Body of pancreas (tissue), 4 donors: ENCODE results near the gene YEATS4.

Experiments used
- POLR2A ChIP-seq, 3 donors: fragments of 450-650 bp; IDR thresholded peaks; one replicate each; pipeline ENCODE4 v1.6.1; 2016; ENCODE audit warnings: antibody characterized with exemption in 3 of 3, mild to moderate bottlenecking in 2 of 3
- TF ChIP-seq, protein P1 (sequence below), 7 experiments: fragments of 450-650 bp in 4 of 7; fragments of 200-600 bp in 3 of 7; sonication (generic) in 3 of 7; IDR thresholded peaks; one replicate each; pipeline ENCODE4 v1.5.1; 2016 to 2019; ENCODE audit warnings: antibody characterized with exemption in 7 of 7

DNA sequence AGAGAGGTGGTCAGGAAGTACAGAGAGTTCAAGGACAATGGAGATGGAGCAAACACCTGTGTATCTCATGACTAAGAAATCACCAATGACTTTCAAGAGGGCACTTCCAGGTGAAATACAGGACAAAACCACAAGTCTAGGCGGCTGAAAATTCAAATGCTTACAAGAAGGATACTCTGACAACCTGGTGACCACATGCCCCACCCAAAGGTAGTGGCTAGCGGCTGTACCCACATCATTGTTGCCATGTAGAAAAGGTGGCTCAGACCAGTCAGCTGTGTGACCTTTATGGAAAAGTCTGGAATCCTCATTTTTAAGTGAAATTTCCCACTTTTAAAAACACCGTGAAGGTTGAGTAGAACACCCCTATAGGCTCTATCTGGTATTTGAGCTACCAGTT is 62.0 kb downstream of the YEATS4 start:
- TF ChIP-seq, protein P1, sequence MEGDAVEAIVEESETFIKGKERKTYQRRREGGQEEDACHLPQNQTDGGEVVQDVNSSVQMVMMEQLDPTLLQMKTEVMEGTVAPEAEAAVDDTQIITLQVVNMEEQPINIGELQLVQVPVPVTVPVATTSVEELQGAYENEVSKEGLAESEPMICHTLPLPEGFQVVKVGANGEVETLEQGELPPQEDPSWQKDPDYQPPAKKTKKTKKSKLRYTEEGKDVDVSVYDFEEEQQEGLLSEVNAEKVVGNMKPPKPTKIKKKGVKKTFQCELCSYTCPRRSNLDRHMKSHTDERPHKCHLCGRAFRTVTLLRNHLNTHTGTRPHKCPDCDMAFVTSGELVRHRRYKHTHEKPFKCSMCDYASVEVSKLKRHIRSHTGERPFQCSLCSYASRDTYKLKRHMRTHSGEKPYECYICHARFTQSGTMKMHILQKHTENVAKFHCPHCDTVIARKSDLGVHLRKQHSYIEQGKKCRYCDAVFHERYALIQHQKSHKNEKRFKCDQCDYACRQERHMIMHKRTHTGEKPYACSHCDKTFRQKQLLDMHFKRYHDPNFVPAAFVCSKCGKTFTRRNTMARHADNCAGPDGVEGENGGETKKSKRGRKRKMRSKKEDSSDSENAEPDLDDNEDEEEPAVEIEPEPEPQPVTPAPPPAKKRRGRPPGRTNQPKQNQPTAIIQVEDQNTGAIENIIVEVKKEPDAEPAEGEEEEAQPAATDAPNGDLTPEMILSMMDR (IDR thresholded peaks at IDR 0.05), result no peak
- TF ChIP-seq POLR2A (IDR thresholded peaks at IDR 0.05), result no peak
